ENCODE data around the gene ENGASE.

ENGASE gene

GRCh38 chr17:79131274-79131635, 56.6 kb downstream of the ENGASE start:
- no peak overlapping the region for H3K4me3 ChIP-seq
- no peak overlapping the region for H3K27ac ChIP-seq
- TF ChIP-seq CTCF (IDR thresholded peaks at IDR 0.05), result no peak
- no peak for DNase-seq (ENCODE audit: low spot score)

- H3K4me3 ChIP-seq, result no peak overlapping the region
- no peak for TF ChIP-seq CTCF (IDR thresholded peaks at IDR 0.05)
- DNase-seq (ENCODE audit: low spot score), result no peak
- no peak overlapping the region for H3K27ac ChIP-seq
Observed at GRCh38 chr17:79131701-79132100, 57.1 kb downstream of the ENGASE start.

- TF ChIP-seq CTCF (IDR thresholded peaks at IDR 0.05), result no peak
- Histone ChIP-seq H3K27ac (no peak overlapping the region), H3K4me3 (no peak overlapping the region)
- DNase-seq (ENCODE audit: low spot score), result no peak
Observed at GRCh38 chr17:79132271-79133064, 57.8 kb downstream of the ENGASE start.

- no peak overlapping the region for H3K4me3 ChIP-seq
- no peak for TF ChIP-seq CTCF (IDR thresholded peaks at IDR 0.05)
- no peak overlapping the region for H3K27ac ChIP-seq
- DNase-seq (ENCODE audit: low spot score), result no peak
Observed at GRCh38 chr17:79133214-79133613, 58.6 kb downstream of the ENGASE start.

GRCh38 chr17:79133985-79134384, 59.4 kb downstream of the ENGASE start:
- no peak for TF ChIP-seq CTCF (IDR thresholded peaks at IDR 0.05)
- no peak for DNase-seq (ENCODE audit: low spot score)
- Histone ChIP-seq H3K4me3 (no peak overlapping the region), H3K27ac (no peak overlapping the region)

GRCh38 chr17:79135011-79135410, 60.4 kb downstream of the ENGASE start:
- H3K4me3 ChIP-seq, result no peak overlapping the region
- TF ChIP-seq CTCF (IDR thresholded peaks at IDR 0.05), result no peak
- H3K27ac ChIP-seq, result no peak overlapping the region
- no peak for DNase-seq (ENCODE audit: low spot score)

GRCh38 chr17:79135628-79136405, 61.2 kb downstream of the ENGASE start:
- no peak for DNase-seq (ENCODE audit: low spot score)

More at GRCh38 chr17:79135628-79136405, 61.2 kb downstream of the ENGASE start:
- TF ChIP-seq CTCF (IDR thresholded peaks at IDR 0.05), result no peak
- Histone ChIP-seq H3K4me3 (no peak overlapping the region), H3K27ac (no peak overlapping the region)

Data from coronary artery (tissue), 2 donors.